ENCODE measurements around the gene AATK.

The AATK gene

DNA sequence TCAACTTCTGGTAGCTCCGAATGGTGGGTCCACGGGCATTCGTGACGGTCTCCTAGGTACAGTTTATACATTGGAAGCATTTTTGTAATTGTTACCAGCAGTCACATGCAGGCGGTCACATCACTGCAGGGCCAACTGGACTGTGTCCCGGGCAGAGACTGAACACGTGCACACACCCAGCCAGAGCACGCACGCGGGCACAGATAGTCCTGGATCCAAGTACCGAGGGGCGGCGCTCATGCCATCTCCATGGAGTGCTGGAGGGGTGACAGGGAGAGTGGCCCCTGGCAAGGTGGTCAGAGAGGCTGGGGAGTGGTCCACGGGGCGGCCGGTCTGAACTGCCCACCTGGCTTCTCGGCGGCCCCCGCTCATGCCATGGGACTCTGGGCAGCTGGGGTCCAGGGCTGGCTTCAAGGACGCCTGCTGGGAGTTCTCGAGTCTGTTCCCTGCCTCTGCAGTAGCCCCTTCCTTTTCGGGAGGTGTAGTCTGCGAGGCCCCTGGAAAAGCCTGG lies 96.8 kb downstream of the AATK start (continued):
- no peak for TF ChIP-seq ZNF565 (CRISPR knock-in tag; conservative IDR thresholded peaks at IDR 0.05; ENCODE audit: low read depth)

DNA sequence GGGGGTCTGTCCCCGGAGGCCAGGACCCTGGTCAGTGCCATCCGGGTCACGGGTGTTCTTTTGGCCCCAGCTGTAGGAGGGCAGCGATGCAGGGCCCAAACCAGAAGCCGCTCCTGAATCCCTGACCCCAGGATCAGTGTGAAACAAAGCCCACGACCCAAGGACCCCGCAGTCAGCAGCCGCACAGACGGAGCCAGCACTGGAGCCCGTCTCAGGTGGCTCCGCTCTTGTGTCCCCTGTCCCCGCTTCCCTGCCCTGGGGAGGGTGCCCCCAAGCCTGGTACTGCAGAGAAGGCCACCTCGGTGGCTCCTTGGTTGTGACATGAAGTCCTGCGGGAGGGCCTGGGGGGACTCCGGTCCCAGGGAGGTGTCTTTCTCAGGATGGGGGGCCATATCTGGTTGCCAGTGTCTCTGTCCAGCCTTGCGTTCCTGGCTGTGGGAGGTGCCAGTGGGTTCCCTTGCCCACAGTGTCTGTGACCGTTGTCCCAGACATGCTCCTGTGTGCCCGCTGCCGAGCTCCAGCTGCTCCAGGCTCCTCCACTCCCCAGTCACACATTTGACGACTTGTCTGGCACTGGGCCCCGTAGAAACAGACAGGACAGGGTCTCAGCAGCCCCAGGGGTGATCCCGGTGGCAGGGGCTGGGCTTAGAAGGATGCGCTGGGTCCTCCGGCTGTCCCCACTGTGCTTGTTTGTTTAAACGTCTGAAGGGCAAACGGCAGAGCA lies 97.4 kb downstream of the AATK start:
- no peak for ATAC-seq
- TF ChIP-seq TOX (CRISPR knock-in tag; IDR thresholded peaks at IDR 0.05; ENCODE audit: borderline replicate concordance) (no peak), CREB5 (CRISPR knock-in tag; IDR thresholded peaks at IDR 0.05; ENCODE audit: low read depth) (no peak), ZFP3 (CRISPR knock-in tag; IDR thresholded peaks at IDR 0.05) (no peak), ESRRG (CRISPR knock-in tag; IDR thresholded peaks at IDR 0.05) (no peak), GLIS3 (CRISPR knock-in tag; IDR thresholded peaks at IDR 0.05) (no peak), ZNF565 (CRISPR knock-in tag; conservative IDR thresholded peaks at IDR 0.05; ENCODE audit: low read depth) (no peak), SNAI2 (CRISPR knock-in tag; IDR thresholded peaks at IDR 0.05) (no peak)

DNA sequence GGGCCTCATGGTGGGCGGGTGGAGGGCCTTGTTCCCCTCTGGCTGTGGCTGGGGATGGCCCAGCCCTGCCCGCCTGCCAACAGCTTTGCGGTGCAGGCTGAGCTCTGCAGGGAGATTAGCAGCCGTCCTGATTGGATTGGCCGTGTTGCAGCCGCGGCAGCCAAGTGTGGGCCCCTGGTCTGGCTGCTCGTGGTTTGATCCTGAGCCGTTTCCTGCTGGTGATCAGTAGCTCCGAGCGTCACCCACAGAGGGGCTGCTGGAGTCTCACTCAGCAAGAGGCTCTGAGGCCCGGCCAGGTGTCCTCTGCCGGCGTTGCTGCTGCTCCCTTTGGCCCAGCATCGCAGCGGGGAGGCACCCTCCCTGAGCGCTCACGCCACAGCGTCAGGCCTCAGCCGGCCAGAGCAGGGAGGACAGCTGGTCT lies 98.6 kb downstream of the AATK start:
- no peak for ATAC-seq
- TF ChIP-seq, protein P1, sequence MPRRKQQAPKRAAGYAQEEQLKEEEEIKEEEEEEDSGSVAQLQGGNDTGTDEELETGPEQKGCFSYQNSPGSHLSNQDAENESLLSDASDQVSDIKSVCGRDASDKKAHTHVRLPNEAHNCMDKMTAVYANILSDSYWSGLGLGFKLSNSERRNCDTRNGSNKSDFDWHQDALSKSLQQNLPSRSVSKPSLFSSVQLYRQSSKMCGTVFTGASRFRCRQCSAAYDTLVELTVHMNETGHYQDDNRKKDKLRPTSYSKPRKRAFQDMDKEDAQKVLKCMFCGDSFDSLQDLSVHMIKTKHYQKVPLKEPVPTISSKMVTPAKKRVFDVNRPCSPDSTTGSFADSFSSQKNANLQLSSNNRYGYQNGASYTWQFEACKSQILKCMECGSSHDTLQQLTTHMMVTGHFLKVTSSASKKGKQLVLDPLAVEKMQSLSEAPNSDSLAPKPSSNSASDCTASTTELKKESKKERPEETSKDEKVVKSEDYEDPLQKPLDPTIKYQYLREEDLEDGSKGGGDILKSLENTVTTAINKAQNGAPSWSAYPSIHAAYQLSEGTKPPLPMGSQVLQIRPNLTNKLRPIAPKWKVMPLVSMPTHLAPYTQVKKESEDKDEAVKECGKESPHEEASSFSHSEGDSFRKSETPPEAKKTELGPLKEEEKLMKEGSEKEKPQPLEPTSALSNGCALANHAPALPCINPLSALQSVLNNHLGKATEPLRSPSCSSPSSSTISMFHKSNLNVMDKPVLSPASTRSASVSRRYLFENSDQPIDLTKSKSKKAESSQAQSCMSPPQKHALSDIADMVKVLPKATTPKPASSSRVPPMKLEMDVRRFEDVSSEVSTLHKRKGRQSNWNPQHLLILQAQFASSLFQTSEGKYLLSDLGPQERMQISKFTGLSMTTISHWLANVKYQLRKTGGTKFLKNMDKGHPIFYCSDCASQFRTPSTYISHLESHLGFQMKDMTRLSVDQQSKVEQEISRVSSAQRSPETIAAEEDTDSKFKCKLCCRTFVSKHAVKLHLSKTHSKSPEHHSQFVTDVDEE (CRISPR knock-in tag; IDR thresholded peaks at IDR 0.05) = no peak
- TF ChIP-seq ZC3H10 (CRISPR knock-in tag; IDR thresholded peaks at IDR 0.05) = no peak
- no peak for TF ChIP-seq SNAI2 (CRISPR knock-in tag; IDR thresholded peaks at IDR 0.05)
- no peak for TF ChIP-seq ZFP3 (CRISPR knock-in tag; IDR thresholded peaks at IDR 0.05)
- TF ChIP-seq ZNF565 (CRISPR knock-in tag; conservative IDR thresholded peaks at IDR 0.05; ENCODE audit: low read depth) = no peak
- TF ChIP-seq, protein P2, sequence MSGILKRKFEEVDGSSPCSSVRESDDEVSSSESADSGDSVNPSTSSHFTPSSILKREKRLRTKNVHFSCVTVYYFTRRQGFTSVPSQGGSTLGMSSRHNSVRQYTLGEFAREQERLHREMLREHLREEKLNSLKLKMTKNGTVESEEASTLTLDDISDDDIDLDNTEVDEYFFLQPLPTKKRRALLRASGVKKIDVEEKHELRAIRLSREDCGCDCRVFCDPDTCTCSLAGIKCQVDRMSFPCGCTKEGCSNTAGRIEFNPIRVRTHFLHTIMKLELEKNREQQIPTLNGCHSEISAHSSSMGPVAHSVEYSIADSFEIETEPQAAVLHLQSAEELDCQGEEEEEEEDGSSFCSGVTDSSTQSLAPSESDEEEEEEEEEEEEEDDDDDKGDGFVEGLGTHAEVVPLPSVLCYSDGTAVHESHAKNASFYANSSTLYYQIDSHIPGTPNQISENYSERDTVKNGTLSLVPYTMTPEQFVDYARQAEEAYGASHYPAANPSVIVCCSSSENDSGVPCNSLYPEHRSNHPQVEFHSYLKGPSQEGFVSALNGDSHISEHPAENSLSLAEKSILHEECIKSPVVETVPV (CRISPR knock-in tag; IDR thresholded peaks at IDR 0.05) = no peak
- no peak for TF ChIP-seq POU6F1 (CRISPR knock-in tag; IDR thresholded peaks at IDR 0.05; ENCODE audit: borderline replicate concordance, low read depth)
- TF ChIP-seq CREB5 (CRISPR knock-in tag; IDR thresholded peaks at IDR 0.05; ENCODE audit: low read depth) = no peak
- TF ChIP-seq TCF4 (CRISPR knock-in tag; IDR thresholded peaks at IDR 0.05; ENCODE audit: borderline replicate concordance) = no peak
- no peak for TF ChIP-seq GLIS3 (CRISPR knock-in tag; IDR thresholded peaks at IDR 0.05)
- TF ChIP-seq PATZ1 (CRISPR knock-in tag; IDR thresholded peaks at IDR 0.05; ENCODE audit: borderline replicate concordance) = no peak
- TF ChIP-seq ESRRG (CRISPR knock-in tag; IDR thresholded peaks at IDR 0.05) = no peak
- TF ChIP-seq PPARA (CRISPR knock-in tag; IDR thresholded peaks at IDR 0.05; ENCODE audit: borderline replicate concordance) = no peak
- TF ChIP-seq RARB (CRISPR knock-in tag; IDR thresholded peaks at IDR 0.05) = no peak
- TF ChIP-seq ZFP30 (CRISPR knock-in tag; IDR thresholded peaks at IDR 0.05) = no peak

All from SK-N-SH treated with all-trans-retinoic acid at 6 μM for 48 hours (cell line).